Endothelial cell of umbilical vein (primary cell): ENCODE measurements around the gene TOP1. TPM values are rescaled to one million over a fixed set of nuclear protein-coding genes. Genes with fewer than 3 reads are reported as not detected.

Source experiments
- BruUV-seq: library from RNA; stranded (reverse); fragments of 400-500 nt; replicated peaks from 2 replicates; lab custom pipeline; 2021; lab: Mats Ljungman, UMichigan
- CTCF ChIA-PET: fragments of 300-600, 350-600 bp; sonication (Branson Sonifier 250); formaldehyde crosslinking; loops from one replicate; lab custom pipeline; 2021; ENCODE audit warnings: antibody characterized with exemption, inconsistent platforms; lab: Charles Lee
- POLR2A ChIA-PET: fragments of 300-600, 350-600 bp; sonication (Branson Sonifier 250); formaldehyde crosslinking; loops from one replicate; lab custom pipeline; 2021; ENCODE audit warnings: antibody characterized with exemption, inconsistent platforms; lab: Charles Lee
- DNase-seq: peaks from one replicate; pipeline ENCODE4 v3.0.0-alpha.2; 2011; ENCODE audit warnings: low read depth, low spot score
- FAIRE-seq: peaks from 2 replicates; lab custom pipeline; 2011; peaks lifted over from hg19 to GRCh38; lab: Jason Lieb, UNC
- H2AFZ ChIP-seq: 2 replicates; pipeline ENCODE4 v1.6.0; 2012; ENCODE audit warnings: low read depth, low read length, control low read depth, inconsistent platforms
- H3K27ac ChIP-seq: 2 replicates; pipeline ENCODE4 v1.5.1; 2011; ENCODE audit warnings: low read depth, mild to moderate bottlenecking, control low read depth, low read length, moderate library complexity; ENCODE audit not compliant: insufficient read depth
- H3K27me3 ChIP-seq, 2 experiments: 2 replicates each; pipeline versions ENCODE4 v1.6.0 to v1.6.1; 2011; ENCODE audit warnings: low read length in 2 of 2, mixed read lengths in 1 of 2; ENCODE audit not compliant: control insufficient read depth in 2 of 2, insufficient read depth in 2 of 2
- H3K36me3 ChIP-seq, 2 experiments: 2 replicates in 1 of 2; 3 replicates in 1 of 2; pipeline ENCODE4 v1.5.1; 2011; ENCODE audit warnings: low read length in 2 of 2, mild to moderate bottlenecking in 1 of 2, moderate library complexity in 1 of 2; ENCODE audit not compliant: control insufficient read depth in 2 of 2, insufficient read depth in 2 of 2; ENCODE audit errors: extremely low read depth in 1 of 2
- H3K4me1 ChIP-seq: 3 replicates; pipeline ENCODE4 v1.5.1; 2011; ENCODE audit warnings: mild to moderate bottlenecking, low read length; ENCODE audit not compliant: control insufficient read depth, insufficient read depth; ENCODE audit errors: extremely low read depth
- H3K4me2 ChIP-seq: 2 replicates; pipeline ENCODE4 v1.6.1; 2011; ENCODE audit warnings: low read length, control low read depth, mixed read lengths; ENCODE audit not compliant: insufficient read depth
- H3K4me3 ChIP-seq, 3 experiments: fragments of 200-600 bp in 1 of 3; sonication (generic), shearing (Covaris generic) in 1 of 3; replicated peaks in 1 of 3; 2 replicates each; pipeline ENCODE4 v1.5.1; 2011 to 2016; ENCODE audit warnings: control low read depth in 3 of 3, low read length in 3 of 3, mild to moderate bottlenecking in 2 of 3, inconsistent platforms in 1 of 3, low read depth in 1 of 3, moderate library complexity in 1 of 3; ENCODE audit not compliant: insufficient read depth in 1 of 3
- H3K79me2 ChIP-seq: 2 replicates; pipeline ENCODE4 v1.6.0; 2012; ENCODE audit warnings: low read length, inconsistent platforms; ENCODE audit not compliant: control insufficient read depth, insufficient read depth
- H3K9ac ChIP-seq: replicated peaks from 2 replicates; pipeline ENCODE3; 2011; ENCODE audit warnings: low read length, control low read depth; ENCODE audit not compliant: insufficient read depth; ENCODE audit errors: extremely low read depth
- H3K9me1 ChIP-seq: replicated peaks from 3 replicates; pipeline ENCODE4 v1.6.0; 2011; ENCODE audit warnings: mild to moderate bottlenecking, low read length; ENCODE audit not compliant: control insufficient read depth, insufficient read depth; ENCODE audit errors: extremely low read depth
- H3K9me3 ChIP-seq: replicated peaks from 2 replicates; pipeline ENCODE4 v1.5.1; 2012; ENCODE audit warnings: low read length, inconsistent platforms; ENCODE audit not compliant: control insufficient read depth, insufficient read depth
- H4K20me1 ChIP-seq: replicated peaks from 2 replicates; pipeline ENCODE3; 2011; ENCODE audit warnings: mild to moderate bottlenecking, low read length; ENCODE audit not compliant: control insufficient read depth, insufficient read depth; ENCODE audit errors: extremely low read depth
- CTCF ChIP-seq, 2 donors: IDR thresholded peaks; 1 replicate in 1 of 2; 2 replicates in 1 of 2; pipeline ENCODE4 v1.5.1; 2011; ENCODE audit warnings: low read length in 2 of 2, mild to moderate bottlenecking in 2 of 2, moderate library complexity in 2 of 2, control low read depth in 1 of 2, inconsistent platforms in 1 of 2, low read depth in 1 of 2; ENCODE audit not compliant: insufficient read depth in 1 of 2; ENCODE audit errors: extremely low read depth in 1 of 2
- EZH2 ChIP-seq: IDR thresholded peaks from 2 replicates; pipeline ENCODE4 v1.6.1; 2012; ENCODE audit warnings: borderline replicate concordance, low read depth, mild to moderate bottlenecking, moderate library complexity, low read length, inconsistent platforms; ENCODE audit not compliant: severe bottlenecking
- FOS ChIP-seq: IDR thresholded peaks from 2 replicates; pipeline ENCODE4 v1.6.1; 2011; ENCODE audit warnings: mild to moderate bottlenecking, low read length, moderate library complexity, borderline replicate concordance; ENCODE audit not compliant: insufficient read depth
- GATA2 ChIP-seq: IDR thresholded peaks from 2 replicates; pipeline ENCODE4 v1.7.0; 2011; ENCODE audit warnings: low read depth, mild to moderate bottlenecking, moderate library complexity, mixed read lengths, low read length; ENCODE audit not compliant: insufficient read length, insufficient read depth
- JUN ChIP-seq: IDR thresholded peaks from 2 replicates; pipeline ENCODE4 v1.6.1; 2011; ENCODE audit warnings: borderline replicate concordance, low read depth; ENCODE audit not compliant: insufficient read length, insufficient read depth
- MAX ChIP-seq: IDR thresholded peaks from 2 replicates; pipeline ENCODE4 v1.6.1; 2011; ENCODE audit not compliant: insufficient read depth, insufficient read length
- MYC ChIP-seq: IDR thresholded peaks from one replicate; pipeline ENCODE4 v1.6.1; 2011; ENCODE audit warnings: mild to moderate bottlenecking, low read depth, low read length
- POLR2A ChIP-seq: IDR thresholded peaks from 2 replicates; pipeline ENCODE4 v1.6.1; 2012; ENCODE audit warnings: low read depth, mild to moderate bottlenecking, control low read depth, low read length
- POLR2AphosphoS5 ChIP-seq: IDR thresholded peaks from 2 replicates; pipeline ENCODE4 v1.6.1; 2012; ENCODE audit warnings: low read depth, mild to moderate bottlenecking, control low read depth, low read length, moderate library complexity; ENCODE audit not compliant: insufficient read depth
- dilution Hi-C: fragments of 300-500 bp; cut with MboI; formaldehyde crosslinking; loops from one replicate; pipeline ENCODE4 v1.15.0; 2019; ENCODE audit warnings: low sequenced_read_pairs; ENCODE audit not compliant: extremely low pct_ligation_motif_present
- intact Hi-C: fragments of 100-400 bp; cut with micrococcal nuclease; formaldehyde crosslinking; loops from one replicate; pipeline ENCODE4 v1.10.0; 2022
- polyA plus RNA-seq, 4 experiments: library from polyadenylated mRNA; depleted of rRNA in 3 of 4; stranded (reverse) in 3 of 4; unstranded in 1 of 4; fragments of >200 nt; gene quantifications; 2 replicates each; pipeline versions ENCODE4 v1.2.1 to v1.2.3, GENCODE V29; 2011 to 2012; ENCODE audit warnings: missing spikeins in 1 of 4
- total RNA-seq: library from RNA; stranded (reverse); gene quantifications from 2 replicates; pipeline ENCODE4 v1.2.3, GENCODE V29; 2021

TOP1 gene
- total and polyA plus RNA-seq, 2 donors (not counting 3 experiments of a cell fraction or from before 2014, with no cell fraction given), result 7.0 to 77.4 TPM

- Histone ChIP-seq H3K4me2 (peak overlapping the region; percentile 100), H3K36me3 (no peaks in the 10 kb centered on the region), H3K9me3 (no peaks in the 10 kb centered on the region), H3K9me1 (no peaks in the 10 kb centered on the region), H3K79me2 (peaks cover 75% of the 10 kb centered on the region), H3K4me3 (peak overlapping the region in 2 of 3 experiments; percentile 96 to 98), H3K4me1 (peaks cover 40% of the 10 kb centered on the region), H3K9ac (no peak overlapping the region), H2AFZ (no peak overlapping the region), H3K27ac (no peak overlapping the region), H3K27me3 (no peaks in the 10 kb centered on the region), H4K20me1 (peaks cover 27% of the 10 kb centered on the region)
- no peak for TF ChIP-seq FOS
- TF ChIP-seq POLR2AphosphoS5, result no peak
- TF ChIP-seq JUN, result no peak
- TF ChIP-seq MYC, result no peak
- no peak for TF ChIP-seq CTCF (IDR thresholded peaks at IDR 0.05; ENCODE audit: extremely low read depth in 1 of 2, insufficient read depth in 1 of 2, low read depth in 1 of 2, low read length in 2 of 2)
- no peak for TF ChIP-seq GATA2
- no peak for TF ChIP-seq POLR2A
- TF ChIP-seq EZH2, result no peak
- no peak for TF ChIP-seq MAX
- CTCF ChIA-PET, result interaction anchor here (1.0 to 9.0 kb wide), 10 partner anchors 9 to 64 kb away, joined by 3 to 87 read pairs (median 8); no protein-coding TSS in a partner anchor
- intact Hi-C loops, result loop anchor here (2.0 kb wide), 1 partner anchor 14 kb away; no protein-coding TSS in a partner anchor
- DNase-seq (no peak), FAIRE-seq (no peak)
- no TSS peak for BruUV-seq
- dilution Hi-C loops, result no loop called here
- POLR2A ChIA-PET, result interaction anchor here (1.1 to 2.5 kb wide), 2 partner anchors 40 to 45 kb away, joined by 3 to 12 read pairs; no protein-coding TSS in a partner anchor
Observed at GRCh38 chr20:41031243-41031619, 2.6 kb downstream of the TOP1 start.
